ENCODE data around the gene ADAMTS6. TPM values are rescaled to one million over a fixed set of nuclear protein-coding genes. Genes with fewer than 3 reads are reported as not detected.
"Not testable (repeated sequence)": the region's sequence is repeated elsewhere in the genome, so short reads cannot be mapped to it uniquely, and the experiment has no call there.

ADAMTS6 gene
- total RNA-seq, 2 experiments from 2014 or later = 2.0 to 2.6 TPM

- Mint-ChIP-seq H3K27ac (no peak overlapping the region), H3K36me3 (ENCODE audit: low read depth) (no peaks in the 10 kb centered on the region), H3K4me1 (ENCODE audit: low read depth) (no peaks in the 10 kb centered on the region), H3K4me3 (no peak overlapping the region), H3K9me3 (no peaks in the 10 kb centered on the region), H3K27me3 (no peaks in the 10 kb centered on the region)
- ChIA-PET POLR2A (no interaction called here), CTCF (no interaction called here)
- DNase-seq (no peak), ATAC-seq (ENCODE audit: poor library complexity) (no peak)
- intact Hi-C loops (cut with DNase I, micrococcal nuclease) = no loop called here
- no peak overlapping the region for H3K4me3 ChIP-seq (ENCODE audit: low read length)
- H3K27ac ChIP-seq (ENCODE audit: low read depth in 1 of 2, low read length in 2 of 2) = no peak overlapping the region
- no peaks in the 10 kb centered on the region for H3K27me3 ChIP-seq (ENCODE audit: control insufficient read depth in 1 of 2, insufficient read depth in 2 of 2, low read length in 2 of 2)
- H3K36me3 ChIP-seq (ENCODE audit: insufficient read depth, low read length) = no peaks in the 10 kb centered on the region
- no peak for TF ChIP-seq CTCF (IDR thresholded peaks at IDR 0.05)
- H3K9me3 ChIP-seq (ENCODE audit: control insufficient read depth in 1 of 2, insufficient read depth in 1 of 2, low read length in 2 of 2) = no peaks in the 10 kb centered on the region
- H3K4me1 ChIP-seq (ENCODE audit: insufficient read depth, low read length) = no peaks in the 10 kb centered on the region
Observed at GRCh38 chr5:65327582-65327981, 154.1 kb downstream of the ADAMTS6 start.

GRCh38 chr5:65326922-65327321 lies 154.8 kb downstream of the ADAMTS6 start:
- Histone ChIP-seq H3K36me3 (ENCODE audit: insufficient read depth, low read length) (no peaks in the 10 kb centered on the region), H3K4me3 (ENCODE audit: low read length) (no peak overlapping the region), H3K9me3 (ENCODE audit: control insufficient read depth in 1 of 2, insufficient read depth in 1 of 2, low read length in 2 of 2) (no peaks in the 10 kb centered on the region), H3K27ac (ENCODE audit: low read depth in 1 of 2, low read length in 2 of 2) (no peak overlapping the region), H3K4me1 (ENCODE audit: insufficient read depth, low read length) (no peaks in the 10 kb centered on the region), H3K27me3 (ENCODE audit: control insufficient read depth in 1 of 2, insufficient read depth in 2 of 2, low read length in 2 of 2) (no peaks in the 10 kb centered on the region)
- Mint-ChIP-seq H3K4me1 (ENCODE audit: low read depth) (no peaks in the 10 kb centered on the region), H3K4me3 (no peak overlapping the region), H3K27me3 (no peaks in the 10 kb centered on the region), H3K36me3 (ENCODE audit: low read depth) (no peaks in the 10 kb centered on the region), H3K27ac (no peak overlapping the region), H3K9me3 (no peaks in the 10 kb centered on the region)
- DNase-seq (no peak), ATAC-seq (ENCODE audit: poor library complexity) (no peak)
- CTCF ChIA-PET = no interaction called here
- POLR2A ChIA-PET = no interaction called here
- intact Hi-C loops (cut with DNase I, micrococcal nuclease) = no loop called here
- TF ChIP-seq CTCF (IDR thresholded peaks at IDR 0.05) = no peak

GRCh38 chr5:65324226-65324625 lies 157.5 kb downstream of the ADAMTS6 start:
- Mint-ChIP-seq H3K27me3 (no peaks in the 10 kb centered on the region), H3K4me3 (no peak overlapping the region), H3K27ac (no peak overlapping the region), H3K9me3 (no peaks in the 10 kb centered on the region), H3K4me1 (ENCODE audit: low read depth) (no peaks in the 10 kb centered on the region), H3K36me3 (ENCODE audit: low read depth) (no peaks in the 10 kb centered on the region)
- Histone ChIP-seq H3K27ac (ENCODE audit: low read depth in 1 of 2, low read length in 2 of 2) (no peak overlapping the region), H3K4me1 (ENCODE audit: insufficient read depth, low read length) (no peaks in the 10 kb centered on the region), H3K36me3 (ENCODE audit: insufficient read depth, low read length) (no peaks in the 10 kb centered on the region), H3K4me3 (ENCODE audit: low read length) (no peak overlapping the region), H3K9me3 (ENCODE audit: control insufficient read depth in 1 of 2, insufficient read depth in 1 of 2, low read length in 2 of 2) (no peaks in the 10 kb centered on the region), H3K27me3 (ENCODE audit: control insufficient read depth in 1 of 2, insufficient read depth in 2 of 2, low read length in 2 of 2) (no peaks in the 10 kb centered on the region)
- TF ChIP-seq CTCF (IDR thresholded peaks at IDR 0.05) = no peak
- DNase-seq (no peak), ATAC-seq (ENCODE audit: poor library complexity) (no peak)
- intact Hi-C loops (cut with DNase I, micrococcal nuclease) = no loop called here
- CTCF ChIA-PET = no interaction called here
- POLR2A ChIA-PET = no interaction called here

GRCh38 chr5:65320704-65321103 lies 161.0 kb downstream of the ADAMTS6 start:
- ATAC-seq (ENCODE audit: poor library complexity); CTCF ChIA-PET; H3K27ac ChIP-seq (ENCODE audit: low read depth in 1 of 2, low read length in 2 of 2): not testable (repeated sequence)

More at GRCh38 chr5:65320704-65321103, 161.0 kb downstream of the ADAMTS6 start:
- intact Hi-C loops (cut with DNase I, micrococcal nuclease); H3K36me3 ChIP-seq (ENCODE audit: insufficient read depth, low read length); H3K9me3 Mint-ChIP-seq; H3K4me1 Mint-ChIP-seq (ENCODE audit: low read depth); POLR2A ChIA-PET; H3K27me3 Mint-ChIP-seq; H3K27ac Mint-ChIP-seq; H3K4me3 Mint-ChIP-seq; H3K4me1 ChIP-seq (ENCODE audit: insufficient read depth, low read length); DNase-seq; H3K9me3 ChIP-seq (ENCODE audit: control insufficient read depth in 1 of 2, insufficient read depth in 1 of 2, low read length in 2 of 2); H3K4me3 ChIP-seq (ENCODE audit: low read length); H3K36me3 Mint-ChIP-seq (ENCODE audit: low read depth); H3K27me3 ChIP-seq (ENCODE audit: control insufficient read depth in 1 of 2, insufficient read depth in 2 of 2, low read length in 2 of 2): not testable (repeated sequence)

Data from CD4-positive, alpha-beta T cell (primary cell).